Adrenal gland (tissue), 12 donors: ENCODE data around the gene SEBOX. TPM values are rescaled to one million over a fixed set of nuclear protein-coding genes. Genes with fewer than 3 reads are reported as not detected.

Experiments used
- DNase-seq, 7 donors: peaks; one replicate each; pipeline ENCODE4 v3.0.0-alpha.2; 2019 to 2020
- H3K27ac ChIP-seq, 5 donors: fragments of 200-600 bp; sonication (generic) in 4 of 5; 1 replicate in 3 of 5; 2 replicates in 2 of 5; pipeline versions ENCODE4 v1.5.1 to v1.8.0; 2016 to 2020; ENCODE audit warnings: mild to moderate bottlenecking in 1 of 5
- H3K27me3 ChIP-seq: fragments of 200-600 bp; 2 replicates; pipeline ENCODE4 v1.8.0; 2021
- H3K36me3 ChIP-seq, 2 donors: fragments of 200-600 bp; replicated peaks in 1 of 2; 1 replicate in 1 of 2; 2 replicates in 1 of 2; pipeline versions ENCODE4 v1.5.1 to v1.8.0; 2018 to 2022
- H3K4me1 ChIP-seq, 2 donors: fragments of 200-600 bp; replicated peaks in 1 of 2; 1 replicate in 1 of 2; 2 replicates in 1 of 2; pipeline versions ENCODE4 v1.5.1 to v1.8.0; 2018 to 2021
- H3K4me3 ChIP-seq, 4 donors: fragments of 200-600 bp; sonication (generic) in 3 of 4; one replicate each; pipeline ENCODE4 v1.5.1; 2016 to 2018
- H3K9me3 ChIP-seq, 3 donors: fragments of 200-600 bp; sonication (generic) in 1 of 3; replicated peaks in 1 of 3; 1 replicate in 2 of 3; 2 replicates in 1 of 3; pipeline versions ENCODE4 v1.5.1 to v1.8.0; 2016 to 2021
- CTCF ChIP-seq, 6 experiments: fragments of 450-650 bp in 4 of 6; fragments of 200-600 bp in 2 of 6; sonication (generic) in 1 of 6; IDR thresholded peaks; 1 replicate in 5 of 6; 2 replicates in 1 of 6; pipeline versions ENCODE4 v1.5.1 to v1.8.0; 2016 to 2021; ENCODE audit warnings: antibody characterized with exemption in 6 of 6, mild to moderate bottlenecking in 2 of 6, moderate library complexity in 1 of 6
- POLR2A ChIP-seq, 2 donors: fragments of 450-650 bp; IDR thresholded peaks; one replicate each; pipeline ENCODE4 v1.6.1; 2017; ENCODE audit warnings: antibody characterized with exemption in 2 of 2, mild to moderate bottlenecking in 2 of 2, moderate library complexity in 1 of 2
- WGBS, 4 donors: extraction: QIAGEN DNeasy Blood & Tissue Kit in 2 of 4; methylation state at CpG; one replicate each; pipeline versions ENCODE4 v1.1.5 to v1.1.7; 2013 to 2017; 5-methylcytosine and 5-hydroxymethylcytosine counted together
- intact Hi-C, 2 donors: fragments of 100-400 bp; cut with DNase I; formaldehyde crosslinking; loops; one replicate each; pipeline versions ENCODE4 v1.14.1 to v1.15.0; 2022 to 2023
- polyA plus RNA-seq, 3 donors: library from polyadenylated mRNA; stranded (reverse); fragments of 200-250 nt in 2 of 3; fragments of 350-450 nt in 1 of 3; fragmentation: Illumina TruSeq in 1 of 3; extraction: RNeasy Lipid Tissue Mini Kit (QIAGEN cat#74804) in 1 of 3; gene quantifications; one replicate each; pipeline ENCODE4 v1.2.3, GENCODE V29; 2013 to 2014
- total RNA-seq, 9 donors: library from RNA; depleted of rRNA in 4 of 9; stranded (reverse); fragments of >200 nt in 4 of 9; fragments of 120-200 nt in 1 of 9; fragmentation: NEBNext Ultra II Directional in 1 of 9; extraction: Animal tissue kit (Norgen Biotek cat#: 25700) in 1 of 9; gene quantifications; one replicate each; pipeline versions ENCODE4 v1.1.0 to v1.2.4, GENCODE V29; 2013 to 2023
- donor health status: healthy with polysubstance abuse.
- donor health status: Bipolar disorder and iron deficiency.
- donor health status: DM: yes; HTN: yes; CAD: no.
- donor health status: DM: no; HTN: no; CAD: no.
- donor health status: DM: no; HTN: no; CAD: no.
- donor health status: DM: yes; HTN: yes; CAD: no.

SEBOX gene
- total and polyA plus RNA-seq, 12 donors, result not detected

DNA sequence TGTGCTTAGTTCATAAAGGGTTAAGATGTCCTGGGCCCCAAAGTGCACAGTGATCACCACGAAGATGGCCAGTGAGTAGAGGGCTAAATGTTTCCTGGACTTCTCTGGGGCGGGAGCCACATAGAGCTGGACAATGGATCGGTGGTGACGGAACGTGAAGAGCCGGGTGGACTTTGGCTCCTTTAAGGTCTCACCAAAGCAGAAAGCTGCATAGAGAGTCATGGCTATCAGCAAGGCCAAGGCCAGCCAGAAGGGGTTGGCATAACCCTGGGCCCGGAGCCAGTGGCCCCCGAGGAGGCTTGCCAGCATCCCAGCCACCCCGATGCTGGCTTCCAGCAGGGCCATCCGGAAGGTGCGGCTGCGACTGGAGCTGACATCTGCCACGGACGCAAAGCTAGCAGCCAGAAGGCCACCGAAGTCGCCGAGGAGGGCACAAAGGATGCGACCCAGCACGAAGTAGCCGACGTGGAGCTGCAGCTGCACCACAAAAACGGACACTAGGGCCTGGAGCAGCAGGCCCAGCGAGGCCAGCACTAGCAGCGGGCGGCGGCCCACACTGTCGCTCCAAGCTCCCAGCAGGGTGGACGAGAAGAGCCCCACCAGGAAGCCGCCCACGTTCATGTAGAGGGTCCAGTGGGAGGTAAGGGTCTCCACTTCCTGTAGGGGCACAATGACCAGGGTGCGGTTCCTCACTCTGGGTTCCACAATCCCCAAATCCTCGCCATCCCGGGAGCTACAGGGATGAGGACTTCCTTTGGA, 40.0 kb upstream of the SEBOX start:
- TF ChIP-seq POLR2A (IDR thresholded peaks at IDR 0.05) (peak in 1 of 2 donors; percentile 42), CTCF (IDR thresholded peaks at IDR 0.05) (peak in 2 of 6 experiments; percentile 5 to 13)
- no peaks in the 10 kb centered on the region for H3K27me3 ChIP-seq
- H3K4me3 ChIP-seq, result peak overlapping the region; percentile 25 to 85 (median 70)
- H3K4me1 ChIP-seq, result peaks cover 19 to 37% of the 10 kb centered on the region in 2 donors
- peaks cover 0 to 25% of the 10 kb centered on the region in 2 donors for H3K36me3 ChIP-seq
- 23 to 39% (median 30%) methylated on average over 19 to 33 of the region's 33 CpGs for WGBS, 4 donors
- intact Hi-C loops, result loop anchor here in 1 of 2 donors (10.0 kb wide), 1 partner anchor 60 kb away; no protein-coding TSS in a partner anchor
- DNase-seq, result peak in 6 of 7 donors; percentile 49 to 81 (median 66)
- H3K9me3 ChIP-seq, result no peaks in the 10 kb centered on the region
- peak overlapping the region in 3 of 5 donors; percentile 62 to 84 (median 82) for H3K27ac ChIP-seq

DNA sequence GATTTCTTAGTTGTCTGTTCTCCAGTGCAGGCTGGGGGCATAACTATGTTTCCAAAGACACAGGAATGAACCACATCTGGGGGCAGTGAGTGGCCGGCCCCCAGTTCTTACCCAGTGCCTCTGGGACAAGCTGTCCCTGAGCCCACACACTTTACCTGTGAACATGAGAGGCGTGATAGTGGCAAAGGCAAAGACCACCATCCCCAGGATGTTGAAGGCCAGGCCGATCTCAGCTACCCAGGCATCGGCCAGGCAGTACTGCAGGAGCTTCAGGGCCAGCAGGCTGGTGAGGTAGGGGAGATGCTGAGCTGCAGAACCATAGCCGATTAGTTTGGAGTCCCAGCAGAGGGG, 39.4 kb upstream of the SEBOX start:
- Histone ChIP-seq H3K36me3 (peaks cover 0 to 30% of the 10 kb centered on the region in 2 donors), H3K27me3 (no peaks in the 10 kb centered on the region), H3K9me3 (no peaks in the 10 kb centered on the region), H3K4me3 (peak overlapping the region in 1 of 4 donors; percentile 85), H3K27ac (peak overlapping the region in 3 of 5 donors; percentile 62 to 84 (median 82)), H3K4me1 (peaks cover 19 to 37% of the 10 kb centered on the region in 2 donors)
- TF ChIP-seq CTCF (IDR thresholded peaks at IDR 0.05) (no peak), POLR2A (IDR thresholded peaks at IDR 0.05) (no peak)
- DNase-seq, result no peak
- WGBS, 4 donors, result 64 to 86% (median 76%) methylated on average over 5 of the region's 5 CpGs
- intact Hi-C loops, result loop anchor here in 1 of 2 donors (10.0 kb wide), 1 partner anchor 60 kb away; no protein-coding TSS in a partner anchor

DNA sequence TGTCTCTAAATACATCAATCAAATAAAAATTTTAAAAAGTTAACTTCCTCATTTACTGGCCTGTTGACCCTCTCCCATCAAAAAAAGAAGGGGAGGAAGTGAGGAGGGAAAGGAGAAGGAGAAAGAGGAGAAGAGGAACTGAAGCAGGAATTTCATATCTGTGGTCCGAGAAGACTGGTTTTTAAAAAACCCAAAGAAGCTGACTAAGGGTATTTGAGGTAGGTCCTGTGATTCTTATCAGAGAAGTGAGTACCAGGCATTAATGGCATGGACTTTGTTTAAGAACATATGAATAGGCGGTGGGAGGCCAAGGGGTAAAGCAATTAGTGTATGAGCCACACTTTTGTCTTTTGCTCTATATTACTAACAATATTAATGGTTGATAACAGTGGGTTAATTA, 39.0 kb upstream of the SEBOX start:
- Histone ChIP-seq H3K4me1 (peaks cover 21 to 41% of the 10 kb centered on the region in 2 donors), H3K4me3 (no peak overlapping the region), H3K27me3 (no peaks in the 10 kb centered on the region), H3K9me3 (no peaks in the 10 kb centered on the region), H3K36me3 (peaks cover 0 to 35% of the 10 kb centered on the region in 2 donors), H3K27ac (peak overlapping the region in 2 of 5 donors; percentile 82 to 84)
- TF ChIP-seq CTCF (IDR thresholded peaks at IDR 0.05) (no peak), POLR2A (IDR thresholded peaks at IDR 0.05) (no peak)
- DNase-seq, result no peak
- intact Hi-C loops, result loop anchor here in 1 of 2 donors (10.0 kb wide), 1 partner anchor 61 kb away; no protein-coding TSS in a partner anchor
- WGBS, 4 donors, result 68 to 75% (median 71%) methylated on average over 2 of the region's 2 CpGs

- H3K27me3 ChIP-seq, result no peaks in the 10 kb centered on the region
- peaks cover 33 to 53% of the 10 kb centered on the region in 2 donors for H3K4me1 ChIP-seq
- H3K36me3 ChIP-seq, result peaks cover 0 to 38% of the 10 kb centered on the region in 2 donors
- intact Hi-C loops, result loop anchor here in 1 of 2 donors (10.0 kb wide), 1 partner anchor 62 kb away; no protein-coding TSS in a partner anchor
- H3K4me3 ChIP-seq, result no peak overlapping the region
- no peak for DNase-seq
- 83 to 93% (median 90%) methylated on average over 6 of the region's 6 CpGs for WGBS, 4 donors
- peak overlapping the region in 1 of 5 donors; percentile 82 for H3K27ac ChIP-seq
- TF ChIP-seq CTCF (IDR thresholded peaks at IDR 0.05), result no peak
- no peak for TF ChIP-seq POLR2A (IDR thresholded peaks at IDR 0.05)
- H3K9me3 ChIP-seq, result no peaks in the 10 kb centered on the region
Measured at GRCh38 chr17:28402844-28403243, 37.8 kb upstream of the SEBOX start.
